Testis (tissue), 3 donors: ENCODE results near the gene TSEN54. TPM values are rescaled to one million over a fixed set of nuclear protein-coding genes. Genes with fewer than 3 reads are reported as not detected.

Source experiments
- DNase-seq: peaks from one replicate; pipeline ENCODE4 v3.0.0-alpha.2; 2019
- H3K27ac ChIP-seq, 2 donors: fragments of 200-600 bp; sonication (generic); one replicate each; pipeline ENCODE4 v1.5.1; 2019
- H3K27me3 ChIP-seq: fragments of 200-600 bp; sonication (generic); one replicate; pipeline ENCODE4 v1.5.1; 2019
- H3K36me3 ChIP-seq: fragments of 200-600 bp; sonication (generic); one replicate; pipeline ENCODE4 v1.5.1; 2017; ENCODE audit warnings: low read depth; ENCODE audit errors: missing control alignments
- H3K4me1 ChIP-seq: fragments of 200-600 bp; sonication (generic); one replicate; pipeline ENCODE4 v1.5.1; 2019
- H3K4me3 ChIP-seq, 2 donors: fragments of 200-600 bp; sonication (generic); one replicate each; pipeline ENCODE4 v1.5.1; 2017 to 2019
- H3K9me3 ChIP-seq: fragments of 200-600 bp; sonication (generic); one replicate; pipeline ENCODE4 v1.5.1; 2017
- POLR2A ChIP-seq: fragments of 450-650 bp; IDR thresholded peaks from one replicate; pipeline ENCODE4 v1.6.1; 2017; ENCODE audit warnings: antibody characterized with exemption, mild to moderate bottlenecking, moderate library complexity
- WGBS, 2 donors: methylation state at CpG; one replicate each; pipeline ENCODE4 v1.1.5; 2018; 5-methylcytosine and 5-hydroxymethylcytosine counted together
- intact Hi-C: fragments of 100-400 bp; cut with DNase I; formaldehyde crosslinking; loops from one replicate; pipeline ENCODE4 v1.15.1; 2023; ENCODE audit warnings: low total_unique reads
- polyA plus RNA-seq: library from polyadenylated mRNA; stranded (reverse); fragments of 350-450 nt; fragmentation: Illumina TruSeq; extraction: RNeasy Lipid Tissue Mini Kit (QIAGEN cat#74804); gene quantifications from one replicate; pipeline ENCODE4 v1.2.3, GENCODE V29; 2014; ENCODE audit warnings: low read depth, low replicate concordance; ENCODE audit not compliant: insufficient read depth
- total RNA-seq, 2 donors: library from RNA; depleted of rRNA; stranded (reverse); fragments of >200 nt; gene quantifications; one replicate each; pipeline ENCODE4 v1.2.3, GENCODE V29; 2016
- TF ChIP-seq, protein P1 (sequence below), 3 experiments: fragments of 450-650 bp in 2 of 3; fragments of 200-600 bp in 1 of 3; sonication (generic) in 1 of 3; IDR thresholded peaks; one replicate each; pipeline ENCODE4 v1.5.1; 2016 to 2019; ENCODE audit warnings: antibody characterized with exemption in 3 of 3, mild to moderate bottlenecking in 2 of 3, moderate library complexity in 1 of 3

TSEN54 gene
- total and polyA plus RNA-seq, 3 donors from 2014 or later: 28.3 to 46.6 (median 45.7) TPM

DNA sequence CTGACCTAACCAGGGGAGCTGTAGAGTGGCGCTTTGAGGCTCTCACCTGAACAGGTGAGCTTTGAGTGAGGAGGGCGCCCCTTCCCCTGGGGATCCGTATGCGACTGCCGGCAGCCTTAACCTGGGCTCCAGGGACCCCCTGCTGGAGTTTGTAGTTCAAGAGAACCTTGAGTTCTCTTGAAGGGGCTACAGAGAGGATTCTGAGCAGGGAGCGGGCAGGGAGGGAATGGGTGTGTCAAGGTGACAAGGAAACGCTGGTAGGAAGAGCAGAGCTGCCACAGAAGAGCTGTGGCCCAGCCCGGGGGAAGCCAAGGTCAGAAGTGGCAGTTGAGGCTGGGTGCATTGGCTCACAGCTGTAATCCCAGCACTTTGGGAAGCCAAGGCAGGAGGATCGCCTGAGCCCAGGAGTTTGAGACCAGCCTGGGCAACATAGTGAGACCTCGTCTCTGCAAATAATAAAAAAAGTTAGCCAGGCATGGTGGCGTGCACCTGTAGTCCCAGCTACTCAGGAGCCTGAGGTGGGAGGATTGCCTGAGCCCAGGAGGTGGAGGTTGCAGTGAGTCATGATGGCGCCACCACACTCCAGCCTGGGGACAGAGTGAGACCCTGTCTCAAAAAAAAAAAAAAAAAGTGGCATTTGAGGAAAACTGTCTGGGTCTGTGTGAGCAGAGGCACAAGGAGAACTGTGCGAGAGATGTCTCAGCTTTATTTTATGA is 10.4 kb downstream of the TSEN54 start:
- H3K36me3 ChIP-seq: no peaks in the 10 kb centered on the region
- WGBS, 2 donors: 55 to 56% methylated on average over 11 to 13 of the region's 13 CpGs
- H3K9me3 ChIP-seq: no peaks in the 10 kb centered on the region
- TF ChIP-seq, protein P1, sequence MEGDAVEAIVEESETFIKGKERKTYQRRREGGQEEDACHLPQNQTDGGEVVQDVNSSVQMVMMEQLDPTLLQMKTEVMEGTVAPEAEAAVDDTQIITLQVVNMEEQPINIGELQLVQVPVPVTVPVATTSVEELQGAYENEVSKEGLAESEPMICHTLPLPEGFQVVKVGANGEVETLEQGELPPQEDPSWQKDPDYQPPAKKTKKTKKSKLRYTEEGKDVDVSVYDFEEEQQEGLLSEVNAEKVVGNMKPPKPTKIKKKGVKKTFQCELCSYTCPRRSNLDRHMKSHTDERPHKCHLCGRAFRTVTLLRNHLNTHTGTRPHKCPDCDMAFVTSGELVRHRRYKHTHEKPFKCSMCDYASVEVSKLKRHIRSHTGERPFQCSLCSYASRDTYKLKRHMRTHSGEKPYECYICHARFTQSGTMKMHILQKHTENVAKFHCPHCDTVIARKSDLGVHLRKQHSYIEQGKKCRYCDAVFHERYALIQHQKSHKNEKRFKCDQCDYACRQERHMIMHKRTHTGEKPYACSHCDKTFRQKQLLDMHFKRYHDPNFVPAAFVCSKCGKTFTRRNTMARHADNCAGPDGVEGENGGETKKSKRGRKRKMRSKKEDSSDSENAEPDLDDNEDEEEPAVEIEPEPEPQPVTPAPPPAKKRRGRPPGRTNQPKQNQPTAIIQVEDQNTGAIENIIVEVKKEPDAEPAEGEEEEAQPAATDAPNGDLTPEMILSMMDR (IDR thresholded peaks at IDR 0.05): no peak
- no peak for TF ChIP-seq POLR2A
- DNase-seq: no peak
- H3K4me1 ChIP-seq: peaks cover 15% of the 10 kb centered on the region
- H3K4me3 ChIP-seq: peak overlapping the region in 1 of 2 donors; percentile 56
- intact Hi-C loops: no loop called here
- H3K27me3 ChIP-seq: no peaks in the 10 kb centered on the region
- no peak overlapping the region for H3K27ac ChIP-seq

DNA sequence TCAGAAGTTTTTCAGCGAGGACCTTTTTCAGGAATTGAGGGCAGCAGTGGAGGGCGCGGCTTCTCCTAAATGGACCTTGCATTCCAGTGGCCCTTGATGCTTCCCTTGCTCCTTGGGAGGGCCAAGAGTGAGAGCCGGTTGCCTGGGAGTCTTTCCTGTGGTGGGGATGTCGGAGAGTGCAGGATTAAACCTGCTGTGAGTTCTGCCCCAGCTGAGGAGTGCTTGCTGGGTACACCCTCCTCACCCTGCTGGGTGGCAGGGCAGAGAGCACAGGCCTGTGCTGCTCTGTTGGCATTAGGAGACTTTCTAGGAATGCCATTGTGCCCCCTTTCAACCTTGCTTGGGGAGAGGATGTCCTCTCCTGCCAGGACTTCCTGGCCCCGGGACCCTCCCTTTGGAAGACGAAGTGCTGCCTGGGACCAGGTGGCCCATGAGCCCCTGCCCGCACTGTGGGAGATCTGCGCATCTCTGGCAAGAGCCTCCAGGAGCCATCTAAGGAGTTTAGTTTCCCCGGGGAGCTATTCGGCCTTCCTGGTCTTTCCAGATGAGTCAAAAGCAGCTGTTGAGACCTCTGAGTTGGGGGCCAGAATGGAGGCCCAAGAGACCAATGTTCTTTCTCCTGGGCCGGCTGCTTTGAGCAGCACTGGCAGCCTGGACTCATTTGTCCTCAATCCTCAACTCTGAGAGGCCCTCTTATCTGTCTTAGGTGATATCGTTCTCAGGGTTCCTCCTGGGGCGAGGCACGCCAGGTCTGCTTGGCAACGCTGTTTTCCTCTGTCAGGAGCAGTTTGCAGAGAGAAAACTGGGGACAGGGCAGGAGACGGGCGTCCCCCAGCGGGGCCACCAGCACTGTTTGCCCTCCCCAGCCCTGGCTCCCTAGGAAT is 14.8 kb downstream of the TSEN54 start:
- intact Hi-C loops: no loop called here
- Histone ChIP-seq H3K4me1 (peaks cover 15% of the 10 kb centered on the region), H3K4me3 (no peak overlapping the region), H3K27me3 (no peaks in the 10 kb centered on the region), H3K27ac (no peak overlapping the region), H3K36me3 (no peaks in the 10 kb centered on the region), H3K9me3 (no peaks in the 10 kb centered on the region)
- peak; percentile 49 for DNase-seq
- TF ChIP-seq, protein P1 (IDR thresholded peaks at IDR 0.05): no peak
- no peak for TF ChIP-seq POLR2A
- 61 to 71% methylated on average over 11 to 18 of the region's 19 CpGs for WGBS, 2 donors

DNA sequence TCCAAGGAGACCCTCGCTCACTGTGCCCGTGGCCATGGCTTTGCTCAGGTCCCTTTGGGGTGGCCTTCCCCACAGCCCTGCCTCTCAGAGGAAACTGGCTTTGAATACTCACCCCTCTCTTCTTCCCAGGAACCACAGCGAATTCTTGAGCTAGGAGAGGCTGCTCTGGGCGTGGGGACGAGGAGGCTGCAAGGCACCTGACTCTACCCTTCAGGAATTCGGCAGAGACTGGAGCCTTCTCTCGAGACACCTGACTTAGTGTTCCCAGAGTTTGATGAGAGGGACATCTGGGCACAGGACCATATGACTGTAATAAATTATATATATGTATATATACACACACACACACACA is 15.4 kb downstream of the TSEN54 start:
- no peaks in the 10 kb centered on the region for H3K36me3 ChIP-seq
- TF ChIP-seq, protein P1 (IDR thresholded peaks at IDR 0.05): no peak
- TF ChIP-seq POLR2A: no peak
- intact Hi-C loops: no loop called here
- no peak overlapping the region for H3K27ac ChIP-seq
- no peaks in the 10 kb centered on the region for H3K9me3 ChIP-seq
- H3K27me3 ChIP-seq: no peaks in the 10 kb centered on the region
- WGBS, 2 donors: 78 to 87% methylated on average over 3 to 7 of the region's 7 CpGs
- no peak overlapping the region for H3K4me3 ChIP-seq
- no peak for DNase-seq
- H3K4me1 ChIP-seq: peaks cover 9% of the 10 kb centered on the region

DNA sequence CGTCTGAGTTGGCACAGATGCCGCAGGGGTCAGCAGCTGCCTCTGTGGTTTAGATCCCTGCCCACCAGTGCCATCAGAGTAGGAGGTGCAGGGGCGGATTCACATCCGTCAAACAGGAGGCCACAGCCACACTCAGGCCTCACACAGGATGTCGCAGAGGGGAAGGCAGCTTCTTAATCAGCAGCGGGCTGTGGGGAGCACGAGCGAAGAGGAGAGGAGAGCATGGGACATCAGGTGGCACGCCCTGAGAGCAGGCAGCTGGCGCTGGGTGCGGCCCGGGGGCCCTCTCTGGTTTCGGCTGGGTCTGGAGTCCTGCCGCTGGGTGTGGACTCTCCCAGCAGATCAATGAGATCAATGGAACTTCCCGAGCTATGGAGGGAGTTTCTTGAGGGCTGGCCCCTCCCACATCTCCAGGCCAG is 18.8 kb downstream of the TSEN54 start:
- Histone ChIP-seq H3K9me3 (no peaks in the 10 kb centered on the region), H3K27me3 (no peaks in the 10 kb centered on the region), H3K4me1 (peaks cover 7% of the 10 kb centered on the region), H3K27ac (no peak overlapping the region), H3K4me3 (no peak overlapping the region), H3K36me3 (no peaks in the 10 kb centered on the region)
- DNase-seq: no peak
- 82 to 84% methylated on average over 7 to 15 of the region's 15 CpGs for WGBS, 2 donors
- no peak for TF ChIP-seq POLR2A
- TF ChIP-seq, protein P1 (IDR thresholded peaks at IDR 0.05): no peak
- intact Hi-C loops: no loop called here
